Keratinocyte (primary cell): ENCODE data around the gene CWF19L2. TPM values are rescaled to one million over a fixed set of nuclear protein-coding genes. Genes with fewer than 3 reads are reported as not detected.

Experiments used
- DNase-seq: peaks from one replicate; pipeline ENCODE4 v3.0.0-alpha.2; 2011; ENCODE audit warnings: low read depth, missing footprints, low spot score
- FAIRE-seq: peaks from 2 replicates; lab custom pipeline; 2011; peaks lifted over from hg19 to GRCh38; lab: Jason Lieb, UNC
- H2AFZ ChIP-seq: 2 replicates; pipeline ENCODE4 v1.6.0; 2012; ENCODE audit warnings: low read length, control low read depth, inconsistent platforms; ENCODE audit not compliant: control insufficient read depth
- H3K27ac ChIP-seq: 2 replicates; pipeline ENCODE4 v1.5.1; 2011; ENCODE audit warnings: low read length; ENCODE audit not compliant: control insufficient read depth, insufficient read depth
- H3K27me3 ChIP-seq: 3 replicates; pipeline ENCODE4 v1.6.0; 2011; ENCODE audit warnings: low read length; ENCODE audit not compliant: control insufficient read depth, insufficient read depth; ENCODE audit errors: extremely low read depth
- H3K36me3 ChIP-seq, 2 experiments: 2 replicates in 1 of 2; 3 replicates in 1 of 2; pipeline ENCODE4 v1.5.1; 2011; ENCODE audit warnings: low read length in 2 of 2, mild to moderate bottlenecking in 1 of 2; ENCODE audit not compliant: control insufficient read depth in 2 of 2, insufficient read depth in 2 of 2; ENCODE audit errors: extremely low read depth in 1 of 2
- H3K4me1 ChIP-seq: 3 replicates; pipeline ENCODE4 v1.5.1; 2011; ENCODE audit warnings: low read length; ENCODE audit not compliant: control insufficient read depth, insufficient read depth; ENCODE audit errors: extremely low read depth
- H3K4me2 ChIP-seq: 3 replicates; pipeline ENCODE4 v1.6.0; 2011; ENCODE audit warnings: low read depth, low read length; ENCODE audit not compliant: control insufficient read depth, insufficient read depth; ENCODE audit errors: extremely low read depth
- H3K4me3 ChIP-seq, 3 experiments: fragments of 200-600 bp in 1 of 3; sonication (generic) in 1 of 3; 2 replicates in 2 of 3; 3 replicates in 1 of 3; pipeline ENCODE4 v1.5.1; 2011 to 2016; ENCODE audit warnings: low read length in 3 of 3, mild to moderate bottlenecking in 3 of 3, control low read depth in 2 of 3, inconsistent platforms in 1 of 3, low read depth in 1 of 3, mixed read lengths in 1 of 3, mixed run types in 1 of 3, moderate library complexity in 1 of 3; ENCODE audit not compliant: control insufficient read depth in 2 of 3, insufficient read depth in 2 of 3; ENCODE audit errors: extremely low read depth in 1 of 3
- H3K79me2 ChIP-seq: 2 replicates; pipeline ENCODE4 v1.6.0; 2012; ENCODE audit warnings: low read length; ENCODE audit not compliant: control insufficient read depth, insufficient read depth
- H3K9ac ChIP-seq: 3 replicates; pipeline ENCODE4 v1.6.0; 2011; ENCODE audit warnings: low read length; ENCODE audit not compliant: control insufficient read depth, insufficient read depth; ENCODE audit errors: extremely low read depth
- H3K9me1 ChIP-seq: 3 replicates; pipeline ENCODE4 v1.6.0; 2011; ENCODE audit warnings: low read length; ENCODE audit not compliant: control insufficient read depth, insufficient read depth; ENCODE audit errors: extremely low read depth
- H3K9me3 ChIP-seq: 2 replicates; pipeline ENCODE4 v1.5.1; 2012; ENCODE audit warnings: low read depth, low read length; ENCODE audit not compliant: control insufficient read depth
- H4K20me1 ChIP-seq: 3 replicates; pipeline ENCODE4 v1.6.0; 2011; ENCODE audit warnings: low read length; ENCODE audit not compliant: control insufficient read depth, insufficient read depth; ENCODE audit errors: extremely low read depth
- CTCF ChIP-seq, 3 experiments: IDR thresholded peaks in 1 of 3; conservative IDR thresholded peaks in 1 of 3; optimal IDR thresholded peaks in 1 of 3; 2 replicates in 2 of 3; 3 replicates in 1 of 3; pipeline versions ENCODE3 to v1.5.1; 2011; ENCODE audit warnings: low read length in 3 of 3, mild to moderate bottlenecking in 3 of 3, moderate library complexity in 2 of 3, control low read depth in 1 of 3, inconsistent platforms in 1 of 3; ENCODE audit not compliant: insufficient read depth in 2 of 3; ENCODE audit errors: extremely low read depth in 1 of 3
- EZH2 ChIP-seq: IDR thresholded peaks from one replicate; pipeline ENCODE4 v1.6.1; 2012; ENCODE audit warnings: inconsistent platforms, mild to moderate bottlenecking, low read length, moderate library complexity
- dilution Hi-C: fragments of 300-500 bp; cut with MboI; formaldehyde crosslinking; loops from one replicate; pipeline ENCODE4 v1.7.0; 2020; ENCODE audit warnings: low sequenced_read_pairs; ENCODE audit not compliant: extremely low pct_ligation_motif_present
- polyA plus RNA-seq, 5 experiments: library from polyadenylated mRNA; depleted of rRNA in 3 of 5; stranded (reverse) in 3 of 5; stranded (forward) in 1 of 5; unstranded in 1 of 5; fragments of >200 nt; gene quantifications; 1 replicate in 1 of 5; 2 replicates in 3 of 5; 3 replicates in 1 of 5; pipeline versions ENCODE4 v1.2.1 to v1.2.3, GENCODE V29; 2011 to 2012; ENCODE audit warnings: missing spikeins in 2 of 5, low read depth in 1 of 5, low replicate concordance in 1 of 5

Gene CWF19L2
- polyA plus RNA-seq, 1 donor (not counting 4 experiments of a cell fraction or from before 2014, with no cell fraction given), result 6.2 TPM

GRCh38 chr11:107316426-107316825 is 141.2 kb downstream of the CWF19L2 start:
- no peak overlapping the region for H3K9ac ChIP-seq
- dilution Hi-C loops, result no loop called here
- H2AFZ ChIP-seq, result no peak overlapping the region
- no peak overlapping the region for H3K27ac ChIP-seq
- no peak overlapping the region for H3K4me3 ChIP-seq
- H3K79me2 ChIP-seq, result no peaks in the 10 kb centered on the region
- no peaks in the 10 kb centered on the region for H3K36me3 ChIP-seq
- no peaks in the 10 kb centered on the region for H3K9me3 ChIP-seq
- FAIRE-seq (no peak), DNase-seq (no peak)
- no peaks in the 10 kb centered on the region for H3K4me1 ChIP-seq
- H3K4me2 ChIP-seq, result no peak overlapping the region
- TF ChIP-seq EZH2 (no peak), CTCF (optimal IDR thresholded peaks at IDR 0.05 in 1 of 3, IDR thresholded peaks at IDR 0.05 in 1 of 3, conservative IDR thresholded peaks at IDR 0.05 in 1 of 3; ENCODE audit: extremely low read depth in 1 of 3, insufficient read depth in 2 of 3, low read length in 3 of 3) (no peak)
- H3K9me1 ChIP-seq, result no peaks in the 10 kb centered on the region
- no peaks in the 10 kb centered on the region for H4K20me1 ChIP-seq
- no peaks in the 10 kb centered on the region for H3K27me3 ChIP-seq

GRCh38 chr11:107307991-107308390 is 149.6 kb downstream of the CWF19L2 start:
- Histone ChIP-seq H3K4me1 (no peaks in the 10 kb centered on the region), H3K9me3 (no peaks in the 10 kb centered on the region), H3K79me2 (no peaks in the 10 kb centered on the region), H3K27ac (no peak overlapping the region), H3K9me1 (no peaks in the 10 kb centered on the region), H3K36me3 (no peaks in the 10 kb centered on the region), H4K20me1 (no peaks in the 10 kb centered on the region), H2AFZ (no peak overlapping the region), H3K27me3 (no peaks in the 10 kb centered on the region), H3K9ac (no peak overlapping the region), H3K4me3 (no peak overlapping the region), H3K4me2 (no peak overlapping the region)
- no peak for TF ChIP-seq EZH2
- no peak for TF ChIP-seq CTCF (optimal IDR thresholded peaks at IDR 0.05 in 1 of 3, IDR thresholded peaks at IDR 0.05 in 1 of 3, conservative IDR thresholded peaks at IDR 0.05 in 1 of 3; ENCODE audit: extremely low read depth in 1 of 3, insufficient read depth in 2 of 3, low read length in 3 of 3)
- dilution Hi-C loops, result no loop called here
- no peak for FAIRE-seq
- DNase-seq, result no peak
